HG03139 (cell line): Measurements from ENCODE around the gene SETBP1.
A peak's percentile ranks its signal among the peaks of the same experiment; 100 is the strongest.

ENCODE experiments used
- ATAC-seq: cut with Tn5 transposase; IDR thresholded peaks from one replicate; pipeline ENCODE4 v1.9.1; 2021; ENCODE audit not compliant: unreplicated experiment

SETBP1 gene

GRCh38 chr18:44679056-44679913 lies 1.4 kb upstream of the SETBP1 start:
- peak; percentile 87 for ATAC-seq

GRCh38 chr18:44679914-44680272 lies 795 bp upstream of the SETBP1 start:
- ATAC-seq: no peak

- ATAC-seq: no peak
These were observed 635 bp downstream of the SETBP1 start for GRCh38 chr18:44681076-44681970.

GRCh38 chr18:44682201-44682870 lies 1.6 kb downstream of the SETBP1 start:
- no peak for ATAC-seq

- no peak for ATAC-seq
These were observed 2.2 kb downstream of the SETBP1 start for GRCh38 chr18:44682871-44683221.

- no peak for ATAC-seq
These were observed 2.9 kb downstream of the SETBP1 start for GRCh38 chr18:44683556-44683955.

- ATAC-seq: no peak
These were observed 4.6 kb downstream of the SETBP1 start for GRCh38 chr18:44685296-44685695.

- ATAC-seq: no peak
These were observed 5.5 kb downstream of the SETBP1 start for GRCh38 chr18:44686156-44686555.

GRCh38 chr18:44687421-44687820 lies 6.7 kb downstream of the SETBP1 start:
- no peak for ATAC-seq

GRCh38 chr18:44689736-44690135 lies 9.0 kb downstream of the SETBP1 start:
- no peak for ATAC-seq

GRCh38 chr18:44691148-44691925 lies 10.6 kb downstream of the SETBP1 start:
- ATAC-seq: no peak

- no peak for ATAC-seq
These were observed 12.5 kb downstream of the SETBP1 start for GRCh38 chr18:44693030-44693784.

GRCh38 chr18:44695503-44695902 lies 14.8 kb downstream of the SETBP1 start:
- no peak for ATAC-seq

GRCh38 chr18:44696892-44697291 lies 16.2 kb downstream of the SETBP1 start:
- ATAC-seq: no peak

GRCh38 chr18:44697315-44697714 lies 16.6 kb downstream of the SETBP1 start:
- ATAC-seq: no peak

- ATAC-seq: no peak
These were observed 17.8 kb downstream of the SETBP1 start for GRCh38 chr18:44698518-44698917.

GRCh38 chr18:44699572-44700261 lies 19.0 kb downstream of the SETBP1 start:
- ATAC-seq: no peak

- ATAC-seq: no peak
These were observed 20.0 kb downstream of the SETBP1 start for GRCh38 chr18:44700652-44701051.

- no peak for ATAC-seq
These were observed 20.5 kb downstream of the SETBP1 start for GRCh38 chr18:44701227-44701626.
